ENCODE results near the gene CDYL.

- TF ChIP-seq CTCF (IDR thresholded peaks at IDR 0.05; ENCODE audit: low read length) (no peak), EZH2 (IDR thresholded peaks at IDR 0.05; ENCODE audit: borderline replicate concordance, low read length) (no peak)
These were observed 137.7 kb downstream of the CDYL start for GRCh38 chr6:4913705-4914419.
